ENCODE results near the gene DDR2.

The DDR2 gene

GRCh38 chr1:162609306-162609705, 23.0 kb upstream of the DDR2 start:
- H3F3A ChIP-seq (ENCODE audit: insufficient read depth, low read length), result no peaks in the 10 kb centered on the region
- no peak overlapping the region for H3K9ac ChIP-seq (ENCODE audit: low read length)
- H4K20me1 ChIP-seq (ENCODE audit: insufficient read depth, low read length), result no peaks in the 10 kb centered on the region
- H3K36me3 ChIP-seq (replicated peaks; ENCODE audit: insufficient read depth, low read length), result no peaks in the 10 kb centered on the region
- DNase-seq, result no peak
- H3K79me2 ChIP-seq (ENCODE audit: low read length), result no peaks in the 10 kb centered on the region
- no peaks in the 10 kb centered on the region for H3K27me3 ChIP-seq (replicated peaks; ENCODE audit: insufficient read depth, low read length)
- peaks cover 16% of the 10 kb centered on the region for H3K4me1 ChIP-seq (ENCODE audit: low read length)
- no peaks in the 10 kb centered on the region for H3K9me3 ChIP-seq (replicated peaks; ENCODE audit: insufficient read depth, low read length)
- H2AFZ ChIP-seq (ENCODE audit: low read length), result no peak overlapping the region
- no peak overlapping the region for H3K4me2 ChIP-seq (ENCODE audit: low read depth, low read length)
- H3K27ac ChIP-seq (ENCODE audit: low read length), result no peak overlapping the region
- H3K4me3 ChIP-seq (ENCODE audit: low read length), result no peak overlapping the region
- TF ChIP-seq EZH2phosphoT487 (IDR thresholded peaks at IDR 0.05; ENCODE audit: low read length), result no peak
- TF ChIP-seq, protein P1, sequence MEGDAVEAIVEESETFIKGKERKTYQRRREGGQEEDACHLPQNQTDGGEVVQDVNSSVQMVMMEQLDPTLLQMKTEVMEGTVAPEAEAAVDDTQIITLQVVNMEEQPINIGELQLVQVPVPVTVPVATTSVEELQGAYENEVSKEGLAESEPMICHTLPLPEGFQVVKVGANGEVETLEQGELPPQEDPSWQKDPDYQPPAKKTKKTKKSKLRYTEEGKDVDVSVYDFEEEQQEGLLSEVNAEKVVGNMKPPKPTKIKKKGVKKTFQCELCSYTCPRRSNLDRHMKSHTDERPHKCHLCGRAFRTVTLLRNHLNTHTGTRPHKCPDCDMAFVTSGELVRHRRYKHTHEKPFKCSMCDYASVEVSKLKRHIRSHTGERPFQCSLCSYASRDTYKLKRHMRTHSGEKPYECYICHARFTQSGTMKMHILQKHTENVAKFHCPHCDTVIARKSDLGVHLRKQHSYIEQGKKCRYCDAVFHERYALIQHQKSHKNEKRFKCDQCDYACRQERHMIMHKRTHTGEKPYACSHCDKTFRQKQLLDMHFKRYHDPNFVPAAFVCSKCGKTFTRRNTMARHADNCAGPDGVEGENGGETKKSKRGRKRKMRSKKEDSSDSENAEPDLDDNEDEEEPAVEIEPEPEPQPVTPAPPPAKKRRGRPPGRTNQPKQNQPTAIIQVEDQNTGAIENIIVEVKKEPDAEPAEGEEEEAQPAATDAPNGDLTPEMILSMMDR (IDR thresholded peaks at IDR 0.05; ENCODE audit: low read length), result no peak
- TF ChIP-seq EZH2 (optimal IDR thresholded peaks at IDR 0.05; ENCODE audit: low read depth, low read length), result no peak
- H3K9me2 ChIP-seq (replicated peaks; ENCODE audit: insufficient read depth, low read length), result no peaks in the 10 kb centered on the region

GRCh38 chr1:162612606-162613400, 19.5 kb upstream of the DDR2 start:
- TF ChIP-seq EZH2 (optimal IDR thresholded peaks at IDR 0.05; ENCODE audit: low read depth, low read length) (no peak), EZH2phosphoT487 (IDR thresholded peaks at IDR 0.05; ENCODE audit: low read length) (no peak)
- TF ChIP-seq, protein P1 (IDR thresholded peaks at IDR 0.05; ENCODE audit: low read length), result no peak
- no peaks in the 10 kb centered on the region for H4K20me1 ChIP-seq (ENCODE audit: insufficient read depth, low read length)
- H3K4me1 ChIP-seq (ENCODE audit: low read length), result peaks cover 16% of the 10 kb centered on the region
- H3K9me2 ChIP-seq (replicated peaks; ENCODE audit: insufficient read depth, low read length), result no peaks in the 10 kb centered on the region
- no peaks in the 10 kb centered on the region; the same call in 1 of the 2 replicates for H3K36me3 ChIP-seq (replicated peaks; ENCODE audit: insufficient read depth, low read length)
- H2AFZ ChIP-seq (ENCODE audit: low read length), result no peak overlapping the region
- peak overlapping the region; percentile 2; the same call in 1 of the 2 replicates for H3K9ac ChIP-seq (ENCODE audit: low read length)
- no peaks in the 10 kb centered on the region for H3K9me3 ChIP-seq (replicated peaks; ENCODE audit: insufficient read depth, low read length)
- peak; percentile 32 for DNase-seq
- peak overlapping the region; percentile 50; the same call in 1 of the 2 replicates for H3K4me2 ChIP-seq (ENCODE audit: low read depth, low read length)
- H3K79me2 ChIP-seq (ENCODE audit: low read length), result no peaks in the 10 kb centered on the region
- H3F3A ChIP-seq (ENCODE audit: insufficient read depth, low read length), result no peaks in the 10 kb centered on the region
- H3K27ac ChIP-seq (ENCODE audit: low read length), result no peak overlapping the region
- H3K27me3 ChIP-seq (replicated peaks; ENCODE audit: insufficient read depth, low read length), result no peaks in the 10 kb centered on the region
- no peak overlapping the region for H3K4me3 ChIP-seq (ENCODE audit: low read length)

DNA sequence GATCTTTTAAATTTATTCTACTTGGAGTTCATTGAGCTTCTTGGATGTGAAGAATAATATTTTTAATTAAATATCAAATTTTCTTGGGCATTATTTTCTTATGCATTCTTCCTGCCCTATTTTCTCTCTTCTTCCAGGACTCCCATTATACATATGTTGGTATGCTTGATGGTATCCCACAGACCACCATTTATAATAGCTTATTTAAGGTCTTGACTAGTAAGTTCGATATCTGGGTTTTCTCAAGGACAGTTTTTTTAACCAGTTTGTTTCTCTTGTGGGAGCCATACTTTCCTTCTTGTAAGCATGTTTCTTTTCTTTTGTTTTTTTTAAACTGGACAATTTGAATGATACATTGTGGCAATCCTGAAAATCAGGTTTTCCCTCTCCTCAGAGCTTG, 15.4 kb upstream of the DDR2 start:
- no peak overlapping the region for H2AFZ ChIP-seq (ENCODE audit: low read length)
- no peaks in the 10 kb centered on the region for H3K9me3 ChIP-seq (replicated peaks; ENCODE audit: insufficient read depth, low read length)
- H3K4me1 ChIP-seq (ENCODE audit: low read length), result peaks cover 16% of the 10 kb centered on the region
- no peaks in the 10 kb centered on the region for H3K27me3 ChIP-seq (replicated peaks; ENCODE audit: insufficient read depth, low read length)
- no peak overlapping the region for H3K4me2 ChIP-seq (ENCODE audit: low read depth, low read length)
- no peak overlapping the region for H3K4me3 ChIP-seq (ENCODE audit: low read length)
- H3K36me3 ChIP-seq (replicated peaks; ENCODE audit: insufficient read depth, low read length), result no peaks in the 10 kb centered on the region; the same call in 1 of the 2 replicates
- H4K20me1 ChIP-seq (ENCODE audit: insufficient read depth, low read length), result no peaks in the 10 kb centered on the region
- no peak overlapping the region for H3K27ac ChIP-seq (ENCODE audit: low read length)
- H3K9ac ChIP-seq (ENCODE audit: low read length), result no peak overlapping the region
- no peaks in the 10 kb centered on the region for H3K9me2 ChIP-seq (replicated peaks; ENCODE audit: insufficient read depth, low read length)
- H3F3A ChIP-seq (ENCODE audit: insufficient read depth, low read length), result no peaks in the 10 kb centered on the region
- TF ChIP-seq EZH2phosphoT487 (IDR thresholded peaks at IDR 0.05; ENCODE audit: low read length) (no peak), EZH2 (optimal IDR thresholded peaks at IDR 0.05; ENCODE audit: low read depth, low read length) (no peak)
- TF ChIP-seq, protein P1 (IDR thresholded peaks at IDR 0.05; ENCODE audit: low read length), result no peak
- H3K79me2 ChIP-seq (ENCODE audit: low read length), result no peaks in the 10 kb centered on the region
- no peak for DNase-seq
